ENCODE results near the gene DENND1A.

The DENND1A gene

GRCh38 chr9:123678038-123678877 is 251.7 kb downstream of the DENND1A start:
- no peak for DNase-seq

- no peak for DNase-seq
Observed at GRCh38 chr9:123676869-123677268, 253.1 kb downstream of the DENND1A start.

- no peak for DNase-seq
Observed at GRCh38 chr9:123669346-123669745, 260.6 kb downstream of the DENND1A start.

GRCh38 chr9:123663529-123663928 is 266.4 kb downstream of the DENND1A start:
- no peak for DNase-seq

GRCh38 chr9:123662057-123662776 is 267.7 kb downstream of the DENND1A start:
- DNase-seq: no peak

GRCh38 chr9:123660691-123661466 is 269.0 kb downstream of the DENND1A start:
- no peak for DNase-seq

- DNase-seq: no peak
Observed at GRCh38 chr9:123659358-123659757, 270.6 kb downstream of the DENND1A start.

GRCh38 chr9:123658792-123659191 is 271.1 kb downstream of the DENND1A start:
- no peak for DNase-seq

GRCh38 chr9:123657941-123658340 is 272.0 kb downstream of the DENND1A start:
- no peak for DNase-seq

- no peak for DNase-seq
Observed at GRCh38 chr9:123657099-123657498, 272.8 kb downstream of the DENND1A start.

- DNase-seq: no peak
Observed at GRCh38 chr9:123656565-123656964, 273.4 kb downstream of the DENND1A start.

GRCh38 chr9:123655681-123656423 is 274.1 kb downstream of the DENND1A start:
- no peak for DNase-seq

- DNase-seq: no peak
Observed at GRCh38 chr9:123654994-123655637, 274.8 kb downstream of the DENND1A start.

- DNase-seq: no peak
Observed at GRCh38 chr9:123654218-123654993, 275.5 kb downstream of the DENND1A start.

- DNase-seq: no peak
Observed at GRCh38 chr9:123652416-123652815, 277.5 kb downstream of the DENND1A start.

- DNase-seq: no peak
Observed at GRCh38 chr9:123651871-123652270, 278.1 kb downstream of the DENND1A start.

GRCh38 chr9:123651273-123651672 is 278.7 kb downstream of the DENND1A start:
- DNase-seq: no peak

- no peak for DNase-seq
Observed at GRCh38 chr9:123649909-123650308, 280.0 kb downstream of the DENND1A start.

- DNase-seq: no peak
Observed at GRCh38 chr9:123647145-123647544, 282.8 kb downstream of the DENND1A start.

- DNase-seq: no peak
Observed at GRCh38 chr9:123645762-123646161, 284.2 kb downstream of the DENND1A start.

GRCh38 chr9:123645126-123645525 is 284.8 kb downstream of the DENND1A start:
- no peak for DNase-seq
